Immature natural killer cell (primary cell): Measurements from ENCODE around the gene TCP1. TPM values are rescaled to one million over a fixed set of nuclear protein-coding genes. Genes with fewer than 3 reads are reported as not detected.

ENCODE experiments used
- DNase-seq, 3 donors: peaks; one replicate each; pipeline ENCODE4 v3.0.0; 2022; ENCODE audit warnings: mixed read lengths in 1 of 3
- H3K27ac Mint-ChIP-seq, 6 donors: one replicate each; pipeline ENCODE4 v1.8.0; 2020; ENCODE audit warnings: mixed read lengths in 6 of 6, mild to moderate bottlenecking in 5 of 6, inconsistent platforms in 4 of 6, moderate library complexity in 3 of 6
- H3K27me3 Mint-ChIP-seq, 3 donors: one replicate each; pipeline ENCODE4 v1.8.0; 2020 to 2021; ENCODE audit warnings: low read depth in 3 of 3, mild to moderate bottlenecking in 3 of 3, mixed read lengths in 3 of 3, moderate library complexity in 3 of 3, inconsistent platforms in 1 of 3
- H3K36me3 Mint-ChIP-seq, 3 donors: one replicate each; pipeline ENCODE4 v1.8.0; 2020; ENCODE audit warnings: mixed read lengths in 3 of 3, inconsistent platforms in 2 of 3, mild to moderate bottlenecking in 2 of 3
- H3K4me1 Mint-ChIP-seq, 2 donors: one replicate each; pipeline ENCODE4 v1.8.0; 2020; ENCODE audit warnings: inconsistent platforms in 2 of 2, mild to moderate bottlenecking in 2 of 2, mixed read lengths in 2 of 2, moderate library complexity in 1 of 2
- H3K4me3 Mint-ChIP-seq, 5 donors: one replicate each; pipeline ENCODE4 v1.8.0; 2020; ENCODE audit warnings: mild to moderate bottlenecking in 5 of 5, mixed read lengths in 5 of 5, inconsistent platforms in 3 of 5, moderate library complexity in 3 of 5
- H3K9me3 Mint-ChIP-seq, 6 donors: one replicate each; pipeline ENCODE4 v1.8.0; 2020; ENCODE audit warnings: mild to moderate bottlenecking in 6 of 6, mixed read lengths in 6 of 6, inconsistent platforms in 4 of 6, moderate library complexity in 3 of 6
- polyA plus RNA-seq, 3 donors: library from polyadenylated mRNA; unstranded; fragments of 300-500 nt; fragmentation: Illumina TruSeq; gene quantifications; one replicate each; pipeline ENCODE4 v1.2.3, GENCODE V29; 2021

TCP1 gene
- polyA plus RNA-seq = 100 to 1,000 TPM in 2 of 3 donors, 10 to 100 TPM in 1; 69.0 to 107 (median 101) TPM

DNA sequence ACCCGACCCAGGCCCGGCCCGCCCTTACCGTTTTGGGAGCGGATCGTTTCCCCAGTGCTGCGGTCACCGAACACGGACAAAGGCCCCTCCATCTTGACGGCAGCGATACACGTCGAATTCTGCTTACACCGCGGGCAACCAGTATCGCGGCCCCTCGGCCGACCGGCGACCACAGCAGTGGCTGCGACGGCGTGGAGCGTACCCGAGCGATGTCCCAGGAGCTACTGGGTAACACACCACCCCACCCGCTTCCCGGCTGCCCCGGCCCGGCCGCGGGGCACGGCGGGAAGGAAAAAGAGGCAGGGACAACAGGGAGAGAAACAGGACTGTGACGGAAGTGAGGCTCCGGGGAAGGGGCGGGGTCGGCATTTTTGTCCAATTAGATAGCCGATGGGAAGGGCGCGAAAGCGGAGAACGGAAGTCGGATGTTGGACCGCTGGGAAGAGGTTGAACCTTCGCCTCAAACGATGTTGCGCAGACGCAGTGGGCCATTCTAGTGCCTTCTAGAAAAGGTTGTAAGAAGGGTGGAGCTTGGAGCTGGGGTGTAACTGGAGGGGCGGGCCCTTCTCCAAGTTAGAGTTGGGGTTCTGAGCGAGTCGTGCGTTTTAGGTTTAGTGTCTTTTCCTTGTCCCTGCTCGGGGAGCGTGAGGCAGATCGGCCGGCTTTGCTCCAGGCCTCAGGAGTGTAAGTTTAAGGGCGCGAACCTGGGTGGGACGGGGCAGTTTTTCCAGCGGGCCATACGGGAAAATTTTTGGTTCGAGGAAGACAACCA lies at the start of gene TCP1:
TCP1 (minus strand) TSS at position 226 of the 772 bp plus-strand sequence; CDS start at position 92, 134 bp downstream.
- peaks cover 4 to 29% (median 9%) of the 10 kb centered on the region in 3 donors for H3K36me3 Mint-ChIP-seq
- H3K4me1 Mint-ChIP-seq = peaks cover 43 to 87% of the 10 kb centered on the region in 2 donors
- H3K27me3 Mint-ChIP-seq = peaks cover 7 to 11% (median 8%) of the 10 kb centered on the region in 3 donors
- H3K4me3 Mint-ChIP-seq = peak within 1 kb of the TSS; percentile 98 to 100 (median 100)
- H3K9me3 Mint-ChIP-seq = no peaks in the 10 kb centered on the region
- peak; percentile 97 for DNase-seq
- H3K27ac Mint-ChIP-seq = peak within 1 kb of the TSS; percentile 95 to 99 (median 98)

DNA sequence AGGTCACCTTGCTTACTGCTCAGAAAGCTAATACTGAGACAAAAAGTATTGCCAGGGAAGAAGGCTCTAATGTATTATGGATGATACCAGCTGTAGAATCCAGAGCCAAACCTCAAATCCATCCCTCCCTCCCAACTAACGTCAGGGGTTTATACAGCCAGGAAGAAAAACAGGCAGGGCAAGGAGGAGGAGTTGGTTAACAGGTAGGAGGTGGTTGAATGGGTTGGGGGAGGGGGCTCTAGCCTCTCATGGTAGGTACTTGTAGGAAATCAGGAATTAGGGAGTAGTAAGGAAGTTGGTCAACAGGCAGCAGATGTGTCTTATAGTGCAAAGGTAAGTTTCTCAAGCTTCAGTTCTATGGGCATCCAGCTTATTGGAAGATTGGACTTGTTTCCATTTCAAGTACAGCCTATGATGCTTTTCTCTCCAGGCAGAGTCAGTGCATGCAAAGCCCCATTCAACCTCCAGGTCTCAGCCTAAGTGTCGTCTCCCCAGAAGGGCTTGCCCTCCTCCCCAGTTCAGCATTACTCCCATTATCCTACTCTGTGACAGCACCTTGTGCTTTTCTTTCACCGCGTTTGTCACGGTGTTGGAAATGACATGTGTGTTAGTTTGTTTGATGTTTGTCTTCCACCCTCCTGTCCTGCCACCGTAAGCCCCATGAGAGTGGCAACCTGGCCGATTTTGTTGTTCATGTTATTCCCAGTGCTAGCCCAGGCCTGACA lies 48.8 kb upstream of the TCP1 start:
- Mint-ChIP-seq H3K27ac (no peak overlapping the region), H3K27me3 (peaks cover 0 to 2% (median 0%) of the 10 kb centered on the region in 3 donors), H3K4me3 (no peak overlapping the region), H3K36me3 (no peaks in the 10 kb centered on the region), H3K9me3 (no peaks in the 10 kb centered on the region), H3K4me1 (no peaks in the 10 kb centered on the region)
- DNase-seq = no peak

DNA sequence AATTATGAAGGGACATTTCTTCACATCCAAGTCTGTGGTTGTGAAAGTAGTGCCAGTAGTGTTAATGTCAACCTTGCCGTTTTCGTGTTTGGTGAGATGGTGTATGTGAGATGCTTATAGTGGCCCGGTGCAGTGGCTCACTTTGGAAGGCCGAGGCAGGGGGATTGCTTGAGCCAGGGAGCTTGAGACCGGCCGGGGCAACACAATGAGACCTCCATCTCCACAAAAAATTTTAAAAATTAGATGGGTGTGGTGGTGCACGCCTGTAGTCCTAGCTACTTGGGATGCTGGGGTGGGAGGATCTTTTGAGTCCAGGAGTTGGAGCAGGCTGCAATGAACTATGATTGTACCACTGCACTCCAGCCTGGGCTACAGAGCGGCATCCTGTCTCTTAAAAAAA lies 48.1 kb upstream of the TCP1 start:
- H3K36me3 Mint-ChIP-seq = no peaks in the 10 kb centered on the region
- H3K4me1 Mint-ChIP-seq = no peaks in the 10 kb centered on the region
- DNase-seq = no peak
- H3K27ac Mint-ChIP-seq = no peak overlapping the region
- H3K9me3 Mint-ChIP-seq = no peaks in the 10 kb centered on the region
- H3K4me3 Mint-ChIP-seq = no peak overlapping the region
- H3K27me3 Mint-ChIP-seq = peaks cover 0 to 2% (median 0%) of the 10 kb centered on the region in 3 donors

DNA sequence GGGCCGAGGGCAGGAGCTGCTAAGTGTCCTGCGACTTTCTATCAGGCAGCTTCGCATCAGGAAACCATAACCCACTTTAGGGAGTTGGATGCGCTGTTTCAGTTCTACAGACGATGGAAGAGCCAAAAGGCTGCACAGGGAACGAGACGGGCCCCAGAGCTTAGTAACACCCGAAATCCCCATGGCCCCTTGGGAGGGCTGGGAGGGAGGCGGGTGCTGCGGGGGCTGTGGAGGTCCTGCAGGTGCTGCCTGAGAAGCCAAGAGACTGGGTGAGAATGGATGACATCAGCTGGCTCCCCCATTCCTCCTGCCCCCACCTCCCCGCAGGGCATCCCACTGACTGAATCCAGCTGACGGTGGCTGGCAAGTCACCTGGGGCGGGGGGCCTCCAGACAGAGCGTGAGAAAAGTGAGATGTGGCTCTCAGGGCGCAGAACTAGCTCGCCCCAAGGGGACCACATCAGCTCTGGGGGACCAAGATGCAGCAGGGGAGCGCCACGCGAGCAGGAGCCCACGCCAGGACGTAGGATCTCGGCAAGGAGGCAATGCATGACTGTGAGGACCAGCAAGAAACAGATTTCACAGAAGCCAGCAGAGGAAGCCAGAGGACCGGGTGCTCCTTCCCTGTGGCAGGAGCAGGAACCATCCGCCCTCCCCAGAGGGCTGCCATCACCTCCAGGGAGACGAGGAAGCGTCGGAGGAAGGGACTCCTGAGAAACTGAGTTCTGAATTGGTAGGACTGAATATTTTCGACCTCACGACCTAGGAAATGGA lies 47.5 kb upstream of the TCP1 start:
- Mint-ChIP-seq H3K36me3 (no peaks in the 10 kb centered on the region), H3K9me3 (no peaks in the 10 kb centered on the region), H3K4me1 (no peaks in the 10 kb centered on the region), H3K4me3 (no peak overlapping the region), H3K27ac (no peak overlapping the region), H3K27me3 (peaks cover 0 to 2% (median 0%) of the 10 kb centered on the region in 3 donors)
- no peak for DNase-seq

DNA sequence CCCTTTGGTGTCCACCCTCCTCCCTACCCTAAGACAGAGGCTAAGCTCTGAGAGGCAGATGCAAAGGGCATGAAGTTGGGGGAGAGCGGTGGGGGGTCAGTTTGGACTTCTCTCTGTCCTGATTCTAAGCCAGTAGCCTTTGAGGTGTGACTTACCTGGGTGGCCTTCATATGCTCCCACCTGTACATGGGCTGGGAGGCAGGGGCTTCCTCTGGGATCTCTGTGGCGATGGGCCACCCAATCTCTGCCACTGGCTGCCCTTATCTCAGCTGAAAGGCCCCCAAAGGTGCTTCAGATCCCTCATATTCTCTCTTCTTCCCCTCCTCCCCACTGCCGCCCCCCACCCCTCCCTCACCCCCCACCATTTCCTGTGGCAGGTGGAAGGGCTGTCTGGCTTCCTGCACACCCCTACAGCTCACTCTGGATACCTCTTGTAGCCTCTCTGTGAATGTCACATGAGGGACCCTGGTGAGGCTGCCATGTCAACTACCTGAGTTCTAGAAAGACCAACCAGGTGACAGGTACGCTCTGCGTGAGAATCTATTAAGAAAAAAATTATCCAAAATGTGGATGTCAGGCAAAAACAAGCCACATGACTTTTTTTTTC lies 44.7 kb upstream of the TCP1 start:
- peaks cover 0 to 4% (median 0%) of the 10 kb centered on the region in 3 donors for H3K27me3 Mint-ChIP-seq
- no peak overlapping the region for H3K4me3 Mint-ChIP-seq
- no peaks in the 10 kb centered on the region for H3K9me3 Mint-ChIP-seq
- H3K36me3 Mint-ChIP-seq = no peaks in the 10 kb centered on the region
- no peak for DNase-seq
- H3K4me1 Mint-ChIP-seq = no peaks in the 10 kb centered on the region
- no peak overlapping the region for H3K27ac Mint-ChIP-seq

DNA sequence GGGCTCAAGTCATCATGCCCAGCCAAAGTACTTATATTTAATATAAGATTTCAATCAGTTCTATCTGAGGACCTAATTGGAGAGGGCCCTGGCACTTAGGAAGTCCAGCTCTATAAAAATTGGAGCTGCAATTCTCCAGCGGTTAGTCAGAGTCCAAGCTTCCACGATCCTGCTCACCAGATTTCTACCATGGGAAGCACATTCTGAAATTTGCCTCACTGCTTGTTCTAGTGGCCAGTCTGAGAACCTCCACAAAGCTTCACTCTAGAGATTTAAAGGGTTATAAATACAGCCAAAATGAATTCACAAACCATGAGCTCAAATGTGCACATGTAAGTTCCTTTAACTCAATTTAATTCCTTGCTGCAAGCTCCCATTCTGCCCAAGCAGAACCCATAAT lies 44.2 kb upstream of the TCP1 start:
- Mint-ChIP-seq H3K4me1 (no peaks in the 10 kb centered on the region), H3K4me3 (no peak overlapping the region), H3K9me3 (no peaks in the 10 kb centered on the region), H3K27me3 (peaks cover 0 to 4% (median 0%) of the 10 kb centered on the region in 3 donors), H3K36me3 (no peaks in the 10 kb centered on the region), H3K27ac (no peak overlapping the region)
- no peak for DNase-seq

DNA sequence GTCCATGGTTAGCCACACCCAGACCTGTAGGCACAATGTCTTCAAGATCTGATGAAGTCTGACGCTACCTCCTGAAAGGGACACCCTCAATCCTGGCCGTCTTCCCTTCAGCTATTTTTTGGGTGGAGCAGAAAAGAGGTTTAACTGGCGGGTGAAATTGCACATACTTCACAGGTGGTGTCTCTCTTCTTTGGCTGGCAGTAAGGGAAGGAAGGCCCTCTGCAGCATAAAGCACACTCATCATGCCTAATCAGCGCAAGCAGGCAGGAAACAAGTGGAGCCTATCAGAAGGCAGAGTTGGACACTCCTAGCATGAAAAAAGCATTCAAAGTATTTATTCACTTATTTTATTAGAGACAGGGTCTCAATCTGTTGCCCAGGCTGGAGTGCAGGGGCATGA lies 43.5 kb upstream of the TCP1 start:
- Mint-ChIP-seq H3K36me3 (no peaks in the 10 kb centered on the region), H3K27ac (no peak overlapping the region), H3K4me1 (no peaks in the 10 kb centered on the region), H3K9me3 (no peaks in the 10 kb centered on the region), H3K27me3 (peaks cover 0 to 4% (median 0%) of the 10 kb centered on the region in 3 donors), H3K4me3 (no peak overlapping the region)
- DNase-seq = no peak

DNA sequence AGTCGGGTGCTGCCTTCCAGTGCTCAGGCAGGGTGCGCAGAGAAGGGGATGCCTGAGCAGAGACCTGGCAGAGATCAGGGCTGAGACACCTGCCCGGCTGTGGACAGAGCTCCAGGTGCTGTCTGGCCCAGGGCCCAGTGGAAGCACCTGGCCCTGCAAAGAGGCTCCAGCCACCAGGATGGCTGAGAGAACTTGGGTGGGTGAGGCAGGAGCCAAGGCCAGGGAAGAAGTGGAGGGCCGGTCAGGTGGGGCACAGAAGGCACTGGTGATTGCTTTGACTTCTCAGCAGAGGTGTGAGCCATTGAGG lies 41.9 kb upstream of the TCP1 start:
- H3K9me3 Mint-ChIP-seq = no peaks in the 10 kb centered on the region
- H3K27me3 Mint-ChIP-seq = peaks cover 0 to 2% (median 0%) of the 10 kb centered on the region in 3 donors
- no peak overlapping the region for H3K27ac Mint-ChIP-seq
- no peak for DNase-seq
- H3K4me1 Mint-ChIP-seq = no peaks in the 10 kb centered on the region
- H3K4me3 Mint-ChIP-seq = no peak overlapping the region
- no peaks in the 10 kb centered on the region for H3K36me3 Mint-ChIP-seq

DNA sequence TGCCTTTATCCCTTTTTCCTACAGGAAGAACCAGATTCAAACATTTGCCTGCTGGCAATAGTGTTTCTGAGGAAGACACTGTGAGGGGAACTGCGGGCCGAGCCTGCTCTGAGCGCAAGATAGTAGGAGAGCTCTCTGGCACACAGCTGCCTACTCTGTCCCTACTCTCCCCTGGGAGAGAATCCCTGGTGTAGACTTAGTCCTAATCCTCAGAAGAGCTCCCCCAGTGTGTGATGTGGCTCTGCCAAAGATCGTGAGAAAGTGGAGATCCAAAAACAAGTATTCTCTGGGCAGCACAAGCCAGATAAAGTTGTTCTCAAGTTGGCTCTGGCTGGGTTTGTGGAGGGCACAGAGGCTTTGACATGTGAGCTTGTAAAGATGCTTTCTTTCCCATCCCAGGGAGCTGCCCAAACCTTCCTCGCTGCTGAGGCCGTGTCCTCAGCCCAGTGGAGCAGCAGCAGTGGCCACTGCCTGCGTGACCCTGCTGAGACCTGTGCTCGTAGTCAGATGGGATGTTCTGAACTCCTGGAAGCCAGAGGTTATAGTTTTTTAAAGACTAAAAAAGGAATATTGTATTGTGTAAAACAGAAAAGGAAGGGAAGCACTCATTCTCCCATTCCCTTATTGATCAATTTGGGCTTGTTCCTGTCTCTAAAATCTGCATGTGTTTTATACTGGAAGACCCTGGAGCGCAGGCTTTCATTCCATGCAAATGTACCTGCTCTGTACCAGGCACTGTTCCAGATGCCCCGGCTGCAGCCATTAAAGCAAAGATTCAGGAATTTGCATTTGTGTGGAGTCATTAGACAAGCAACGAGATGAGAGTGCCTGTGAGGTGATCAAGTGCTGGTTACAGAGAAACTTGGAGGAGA lies 41.3 kb upstream of the TCP1 start:
- Mint-ChIP-seq H3K4me1 (no peaks in the 10 kb centered on the region), H3K27ac (no peak overlapping the region), H3K4me3 (no peak overlapping the region)

DNA sequence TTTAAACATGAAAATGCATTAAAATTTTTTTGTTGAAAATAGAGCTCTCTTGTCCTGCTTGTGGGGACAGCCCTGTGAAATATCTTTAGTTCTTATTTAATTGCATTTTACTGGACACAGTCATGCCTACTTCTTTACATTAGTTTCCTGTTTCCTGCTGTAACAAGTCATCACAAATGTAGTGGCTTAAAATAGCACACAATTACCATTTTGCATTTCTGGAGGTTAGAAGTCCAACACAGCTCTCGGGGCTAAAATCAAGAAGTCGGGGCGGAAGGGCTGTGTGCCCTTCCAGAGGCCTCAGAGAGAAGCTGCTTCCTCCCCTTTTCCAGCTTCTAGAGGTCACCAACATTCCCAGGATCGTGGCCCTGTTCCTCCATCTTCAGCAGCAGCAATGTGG lies 40.1 kb upstream of the TCP1 start:
- no peak overlapping the region for H3K27ac Mint-ChIP-seq
- H3K27me3 Mint-ChIP-seq = peaks cover 0 to 2% (median 0%) of the 10 kb centered on the region in 3 donors
- no peak overlapping the region for H3K4me3 Mint-ChIP-seq

More for the DNA sequence above, 41.3 kb upstream of the TCP1 start:
- Mint-ChIP-seq H3K9me3 (no peaks in the 10 kb centered on the region), H3K36me3 (no peaks in the 10 kb centered on the region), H3K27me3 (peaks cover 0 to 2% (median 0%) of the 10 kb centered on the region in 3 donors)
- DNase-seq = no peak

DNA sequence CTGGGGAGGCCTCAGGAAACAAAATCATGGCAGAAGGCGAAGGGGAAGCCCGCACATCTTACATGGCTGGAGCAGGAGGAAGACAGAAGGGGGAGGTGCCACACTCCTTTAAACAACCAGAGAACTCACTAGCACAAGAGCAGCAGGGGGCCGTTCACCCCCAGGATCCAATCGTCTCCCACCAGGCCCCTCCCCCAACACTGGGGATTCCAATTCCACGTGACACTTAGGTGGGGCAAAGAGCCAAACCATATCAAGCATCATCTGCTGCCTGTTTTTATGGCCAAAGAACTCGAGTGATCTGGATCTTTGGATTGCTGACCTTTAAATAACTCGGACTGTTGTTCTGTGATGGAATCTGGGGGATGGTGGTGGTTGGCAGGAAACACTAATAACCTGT lies 38.7 kb upstream of the TCP1 start:
- peak overlapping the region in 1 of 6 donors; percentile 49 for H3K27ac Mint-ChIP-seq
- peaks cover 0 to 2% (median 1%) of the 10 kb centered on the region in 3 donors for H3K27me3 Mint-ChIP-seq
- no peak for DNase-seq
- no peaks in the 10 kb centered on the region for H3K9me3 Mint-ChIP-seq
- H3K4me1 Mint-ChIP-seq = no peaks in the 10 kb centered on the region
- peaks cover 0 to 3% (median 0%) of the 10 kb centered on the region in 3 donors for H3K36me3 Mint-ChIP-seq
- H3K4me3 Mint-ChIP-seq = no peak overlapping the region

More for the DNA sequence above, 40.1 kb upstream of the TCP1 start:
- no peak for DNase-seq
- no peaks in the 10 kb centered on the region for H3K9me3 Mint-ChIP-seq
- H3K4me1 Mint-ChIP-seq = no peaks in the 10 kb centered on the region
- no peaks in the 10 kb centered on the region for H3K36me3 Mint-ChIP-seq

DNA sequence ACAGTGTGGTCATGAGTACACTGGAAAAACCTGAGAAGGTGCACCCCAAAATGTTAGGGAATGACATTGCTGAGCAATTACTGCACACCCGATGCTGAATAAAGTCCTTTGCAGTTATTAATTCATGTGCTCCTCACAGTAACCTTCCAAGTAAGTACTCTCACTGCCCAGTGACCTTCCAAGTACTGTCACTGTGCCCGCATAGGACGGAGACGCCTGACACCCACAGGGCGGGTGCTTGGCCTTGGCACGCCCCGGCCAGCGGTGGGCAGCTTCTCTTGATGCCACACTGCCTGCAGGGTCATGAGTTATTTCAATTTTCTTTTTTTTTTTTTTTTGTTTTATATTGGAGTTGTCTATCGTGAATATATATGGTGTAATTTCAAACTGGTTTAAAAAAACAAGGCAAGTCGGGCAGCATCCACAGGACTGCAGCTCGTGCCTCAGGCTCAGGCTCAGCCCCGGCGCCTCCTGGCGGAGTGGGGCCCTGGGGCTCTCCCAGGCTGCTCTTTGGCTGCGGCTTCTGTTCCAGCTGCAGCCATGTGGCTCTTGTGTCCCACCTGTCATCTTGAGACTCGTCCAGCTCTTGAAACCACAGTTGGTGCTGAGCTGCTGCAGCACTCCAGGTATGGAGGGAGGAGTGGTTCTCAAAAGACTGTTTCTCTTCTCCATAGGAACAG lies 37.7 kb upstream of the TCP1 start:
- DNase-seq = no peak
- H3K27me3 Mint-ChIP-seq = peaks cover 0 to 2% (median 1%) of the 10 kb centered on the region in 3 donors
- no peak overlapping the region for H3K27ac Mint-ChIP-seq
- peaks cover 0 to 3% (median 0%) of the 10 kb centered on the region in 3 donors for H3K36me3 Mint-ChIP-seq
- no peaks in the 10 kb centered on the region for H3K9me3 Mint-ChIP-seq
- no peak overlapping the region for H3K4me3 Mint-ChIP-seq
- H3K4me1 Mint-ChIP-seq = no peaks in the 10 kb centered on the region
